ENCODE data around the gene RBM20.

DNA sequence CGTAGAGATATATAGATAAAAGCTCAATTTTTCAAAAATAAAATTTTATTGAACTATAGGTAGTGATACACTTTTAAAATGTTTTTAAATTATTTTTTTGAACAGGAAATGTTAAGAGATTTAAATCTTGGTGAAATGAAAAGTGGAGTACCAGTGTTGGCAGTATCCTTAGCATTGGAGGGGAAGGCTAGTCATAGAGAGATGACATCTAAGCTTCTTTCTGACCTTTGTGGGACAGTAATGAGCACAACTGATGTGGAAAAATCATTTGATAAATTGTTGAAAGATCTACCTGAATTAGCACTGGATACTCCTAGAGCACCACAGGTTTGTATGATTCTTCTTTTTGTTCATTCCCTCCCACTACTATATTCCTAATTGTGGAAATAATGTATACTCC lies 243.4 kb downstream of the RBM20 start:
- TF ChIP-seq, protein P1, sequence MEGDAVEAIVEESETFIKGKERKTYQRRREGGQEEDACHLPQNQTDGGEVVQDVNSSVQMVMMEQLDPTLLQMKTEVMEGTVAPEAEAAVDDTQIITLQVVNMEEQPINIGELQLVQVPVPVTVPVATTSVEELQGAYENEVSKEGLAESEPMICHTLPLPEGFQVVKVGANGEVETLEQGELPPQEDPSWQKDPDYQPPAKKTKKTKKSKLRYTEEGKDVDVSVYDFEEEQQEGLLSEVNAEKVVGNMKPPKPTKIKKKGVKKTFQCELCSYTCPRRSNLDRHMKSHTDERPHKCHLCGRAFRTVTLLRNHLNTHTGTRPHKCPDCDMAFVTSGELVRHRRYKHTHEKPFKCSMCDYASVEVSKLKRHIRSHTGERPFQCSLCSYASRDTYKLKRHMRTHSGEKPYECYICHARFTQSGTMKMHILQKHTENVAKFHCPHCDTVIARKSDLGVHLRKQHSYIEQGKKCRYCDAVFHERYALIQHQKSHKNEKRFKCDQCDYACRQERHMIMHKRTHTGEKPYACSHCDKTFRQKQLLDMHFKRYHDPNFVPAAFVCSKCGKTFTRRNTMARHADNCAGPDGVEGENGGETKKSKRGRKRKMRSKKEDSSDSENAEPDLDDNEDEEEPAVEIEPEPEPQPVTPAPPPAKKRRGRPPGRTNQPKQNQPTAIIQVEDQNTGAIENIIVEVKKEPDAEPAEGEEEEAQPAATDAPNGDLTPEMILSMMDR (optimal IDR thresholded peaks at IDR 0.05 in 1 of 3, IDR thresholded peaks at IDR 0.05 in 1 of 3, conservative IDR thresholded peaks at IDR 0.05 in 1 of 3; ENCODE audit: extremely low read depth in 1 of 3, insufficient read depth in 2 of 3, low read length in 3 of 3), result no peak
- no peak for TF ChIP-seq EZH2 (IDR thresholded peaks at IDR 0.05; ENCODE audit: low read length)

All from keratinocyte (primary cell).